ENCODE data around the gene ARHGAP30.
"Not testable (repeated sequence)": the region's sequence is repeated elsewhere in the genome, so short reads cannot be mapped to it uniquely, and the experiment has no call there.

ARHGAP30 gene, protein sequence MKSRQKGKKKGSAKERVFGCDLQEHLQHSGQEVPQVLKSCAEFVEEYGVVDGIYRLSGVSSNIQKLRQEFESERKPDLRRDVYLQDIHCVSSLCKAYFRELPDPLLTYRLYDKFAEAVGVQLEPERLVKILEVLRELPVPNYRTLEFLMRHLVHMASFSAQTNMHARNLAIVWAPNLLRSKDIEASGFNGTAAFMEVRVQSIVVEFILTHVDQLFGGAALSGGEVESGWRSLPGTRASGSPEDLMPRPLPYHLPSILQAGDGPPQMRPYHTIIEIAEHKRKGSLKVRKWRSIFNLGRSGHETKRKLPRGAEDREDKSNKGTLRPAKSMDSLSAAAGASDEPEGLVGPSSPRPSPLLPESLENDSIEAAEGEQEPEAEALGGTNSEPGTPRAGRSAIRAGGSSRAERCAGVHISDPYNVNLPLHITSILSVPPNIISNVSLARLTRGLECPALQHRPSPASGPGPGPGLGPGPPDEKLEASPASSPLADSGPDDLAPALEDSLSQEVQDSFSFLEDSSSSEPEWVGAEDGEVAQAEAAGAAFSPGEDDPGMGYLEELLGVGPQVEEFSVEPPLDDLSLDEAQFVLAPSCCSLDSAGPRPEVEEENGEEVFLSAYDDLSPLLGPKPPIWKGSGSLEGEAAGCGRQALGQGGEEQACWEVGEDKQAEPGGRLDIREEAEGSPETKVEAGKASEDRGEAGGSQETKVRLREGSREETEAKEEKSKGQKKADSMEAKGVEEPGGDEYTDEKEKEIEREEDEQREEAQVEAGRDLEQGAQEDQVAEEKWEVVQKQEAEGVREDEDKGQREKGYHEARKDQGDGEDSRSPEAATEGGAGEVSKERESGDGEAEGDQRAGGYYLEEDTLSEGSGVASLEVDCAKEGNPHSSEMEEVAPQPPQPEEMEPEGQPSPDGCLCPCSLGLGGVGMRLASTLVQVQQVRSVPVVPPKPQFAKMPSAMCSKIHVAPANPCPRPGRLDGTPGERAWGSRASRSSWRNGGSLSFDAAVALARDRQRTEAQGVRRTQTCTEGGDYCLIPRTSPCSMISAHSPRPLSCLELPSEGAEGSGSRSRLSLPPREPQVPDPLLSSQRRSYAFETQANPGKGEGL

GRCh38 chr1:161069731-161070270 is at the start of gene ARHGAP30:
ARHGAP30 (minus strand) TSS chr1:161069891; CDS start chr1:161069624, 267 bp downstream.
- FAIRE-seq (no peak), DNase-seq (ENCODE audit: insufficient read length, low spot score) (no peak)
- TF ChIP-seq CTCF (IDR thresholded peaks at IDR 0.05; ENCODE audit: insufficient read depth, missing control alignments) = no peak

DNA sequence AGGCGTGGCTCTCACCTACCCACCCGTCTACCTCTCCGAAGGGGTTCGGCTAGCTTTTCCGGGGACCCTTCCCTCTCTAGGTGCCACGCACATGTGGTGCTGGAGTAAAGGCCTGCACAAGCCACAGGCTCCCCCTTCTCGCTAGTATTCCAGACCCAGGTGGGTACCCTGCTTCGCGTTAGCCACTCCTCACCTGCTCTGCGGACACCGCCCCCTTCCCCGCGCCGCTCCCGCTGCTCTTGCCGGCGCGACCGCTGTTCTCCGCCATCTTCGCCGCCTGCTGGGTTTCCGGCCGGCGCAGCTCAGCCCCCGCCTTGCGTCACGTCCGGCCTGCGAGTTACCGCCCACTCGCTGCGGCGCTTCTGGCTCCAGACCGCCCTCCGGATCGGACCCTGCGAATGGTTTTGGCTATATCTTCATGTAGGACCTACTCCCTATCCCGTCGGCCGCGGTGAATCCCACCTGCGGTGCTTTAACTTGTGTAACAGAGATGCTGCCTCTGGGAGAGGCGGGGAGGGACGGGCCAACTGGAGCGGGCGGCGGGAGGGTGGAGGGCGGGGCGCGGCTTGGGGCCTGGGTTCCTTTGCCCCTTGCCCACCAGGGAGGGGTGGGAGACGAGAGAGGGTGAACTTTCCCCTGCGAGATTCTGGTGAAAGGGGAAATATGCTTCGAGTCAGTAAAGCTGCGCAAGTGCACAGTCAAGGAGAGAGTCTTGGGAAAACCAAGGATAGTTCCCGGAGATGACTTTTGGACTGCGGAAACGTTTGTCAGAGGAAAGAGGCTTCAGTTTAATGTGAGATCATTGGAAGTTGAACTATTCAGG is 48.3 kb upstream of the ARHGAP30 start, which contains the start of the genes NIT1 and PFDN2:
TSS of gene NIT1 (plus strand) at position 347 of the 823 bp plus-strand sequence. CDS start at position 419, 72 bp downstream.
TSS of gene PFDN2 (minus strand) at position 279 of the 823 bp plus-strand sequence. CDS start at position 268, 11 bp downstream.
- DNase-seq (ENCODE audit: insufficient read length, low spot score) (peak; percentile 92), FAIRE-seq (no peak)
- TF ChIP-seq CTCF (IDR thresholded peaks at IDR 0.05; ENCODE audit: insufficient read depth, missing control alignments) = no peak

- DNase-seq (ENCODE audit: insufficient read length, low spot score); FAIRE-seq: not testable (repeated sequence)
These were observed 46.3 kb upstream of the ARHGAP30 start for GRCh38 chr1:161115961-161116360.

DNA sequence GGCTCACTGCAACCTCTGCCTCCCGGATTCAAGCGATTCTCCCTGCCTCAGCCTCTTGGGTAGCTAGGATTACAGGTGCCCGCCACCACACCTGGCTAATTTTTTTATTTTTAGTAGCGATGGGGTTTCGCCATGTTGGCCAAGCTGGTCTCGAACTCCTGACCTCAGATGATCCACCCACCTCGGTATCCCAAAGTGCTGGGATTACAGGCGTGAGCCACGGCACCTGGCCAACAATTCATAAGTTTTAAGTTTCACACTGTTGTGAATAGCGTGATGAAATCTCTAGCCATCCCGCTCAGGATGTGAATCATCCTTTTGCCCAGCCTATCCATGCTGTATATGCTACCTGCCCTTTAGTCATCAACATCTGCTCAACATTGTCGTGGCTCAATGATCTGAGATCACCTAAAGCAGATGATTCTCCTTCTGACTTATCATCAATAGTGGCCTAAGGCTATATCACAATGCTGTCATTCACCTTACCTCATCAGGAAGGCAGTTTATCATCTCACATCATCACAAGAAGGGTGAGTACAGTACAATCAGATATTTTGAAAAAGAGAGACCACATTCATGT is 45.5 kb upstream of the ARHGAP30 start:
- FAIRE-seq = no peak
- no peak for DNase-seq (ENCODE audit: insufficient read length, low spot score)
- TF ChIP-seq CTCF (IDR thresholded peaks at IDR 0.05; ENCODE audit: insufficient read depth, missing control alignments) = no peak

DNA sequence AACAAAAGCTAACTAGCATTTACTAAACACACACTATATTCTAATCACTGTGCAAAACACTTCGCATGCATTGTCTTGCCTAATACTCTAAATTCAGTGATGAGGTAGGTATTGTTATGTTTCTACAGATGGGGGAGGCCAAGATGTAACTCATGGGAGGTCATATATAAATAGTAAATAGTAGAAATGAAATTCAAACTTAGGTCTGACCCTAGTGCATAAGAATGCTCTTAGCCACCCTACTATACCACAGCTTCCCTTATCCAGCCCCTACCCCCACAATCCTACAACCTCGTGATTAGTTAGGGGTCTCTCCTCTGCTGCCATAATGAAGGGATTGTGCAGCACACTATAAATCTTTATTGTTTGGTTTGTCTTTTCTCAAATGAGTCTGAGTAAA is 44.9 kb upstream of the ARHGAP30 start:
- TF ChIP-seq CTCF (IDR thresholded peaks at IDR 0.05; ENCODE audit: insufficient read depth, missing control alignments) = no peak
- no peak for FAIRE-seq
- DNase-seq (ENCODE audit: insufficient read length, low spot score) = no peak

- no peak for DNase-seq (ENCODE audit: insufficient read length, low spot score)
- no peak for TF ChIP-seq CTCF (IDR thresholded peaks at IDR 0.05; ENCODE audit: insufficient read depth, missing control alignments)
- FAIRE-seq = no peak
These were observed 44.2 kb upstream of the ARHGAP30 start for GRCh38 chr1:161113915-161114314.

Data from D721Med (cell line).